Panc1 (cell line): Measurements from ENCODE around the gene PPIL1. TPM values are rescaled to one million over a fixed set of nuclear protein-coding genes. Genes with fewer than 3 reads are reported as not detected.
A peak's percentile ranks its signal among the peaks of the same experiment; 100 is the strongest.

ENCODE experiments used
- ATAC-seq: fragments of 200-7000 bp; cut with Tn5 transposase; 2 replicates; pipeline ENCODE4 v1.9.1; 2020; ENCODE audit warnings: mild to moderate bottlenecking, moderate library complexity
- BruUV-seq: library from RNA; stranded (reverse); fragments of 400-500 nt; replicated peaks from 2 replicates; lab custom pipeline; 2021; lab: Mats Ljungman, UMichigan
- CTCF ChIA-PET: fragments of 300-600 bp; sonication (Branson Sonifier 250); formaldehyde crosslinking; loops from one replicate; lab custom pipeline; 2022; ENCODE audit warnings: antibody characterized with exemption; lab: Charles Lee
- POLR2A ChIA-PET: fragments of 300-600 bp; sonication (Branson Sonifier 250); formaldehyde crosslinking; loops from one replicate; lab custom pipeline; 2022; ENCODE audit warnings: antibody characterized with exemption; lab: Charles Lee
- DNase-seq: peaks from one replicate; pipeline ENCODE4 v3.0.0-alpha.2; 2010; ENCODE audit warnings: low read depth, low spot score
- H3K27ac ChIP-seq: 2 replicates; pipeline ENCODE4 v1.5.1; 2011; ENCODE audit warnings: mild to moderate bottlenecking, low read length, inconsistent platforms
- H3K27me3 ChIP-seq: fragments of 200-500 bp; sonication (Bioruptor generic); 2 replicates; pipeline ENCODE4 v1.6.0; 2014; ENCODE audit warnings: low read length, inconsistent platforms; ENCODE audit not compliant: control insufficient read depth, insufficient read depth
- H3K36me3 ChIP-seq: fragments of 200-500 bp; sonication (Bioruptor generic); 2 replicates; pipeline ENCODE4 v1.5.1; 2014; ENCODE audit warnings: inconsistent platforms, mild to moderate bottlenecking, low read length, moderate library complexity; ENCODE audit not compliant: control insufficient read depth, insufficient read depth
- H3K4me1 ChIP-seq: 2 replicates; pipeline ENCODE4 v1.5.1; 2011; ENCODE audit warnings: inconsistent platforms, mild to moderate bottlenecking, low read length, moderate library complexity; ENCODE audit not compliant: control insufficient read depth, insufficient read depth
- H3K4me3 ChIP-seq, 2 experiments: 2 replicates each; pipeline ENCODE4 v1.5.1; 2011 to 2012; ENCODE audit warnings: low read depth in 2 of 2, low read length in 2 of 2, mild to moderate bottlenecking in 2 of 2, inconsistent platforms in 1 of 2, moderate library complexity in 1 of 2
- H3K9me3 ChIP-seq: fragments of 200-500 bp; sonication (Bioruptor generic); 2 replicates; pipeline ENCODE4 v1.5.1; 2014; ENCODE audit warnings: low read depth, mild to moderate bottlenecking, inconsistent platforms, low read length, moderate library complexity; ENCODE audit not compliant: control insufficient read depth, insufficient read depth
- CTCF ChIP-seq: fragments of 450-650 bp; IDR thresholded peaks from 2 replicates; pipeline ENCODE4 v1.5.1; 2017; ENCODE audit warnings: mild to moderate bottlenecking
- POLR2AphosphoS5 ChIP-seq: IDR thresholded peaks from 2 replicates; pipeline ENCODE4 v1.6.1; 2012; ENCODE audit warnings: mild to moderate bottlenecking, low read depth, low read length, moderate library complexity
- SIN3A ChIP-seq: IDR thresholded peaks from 2 replicates; pipeline ENCODE4 v1.6.1; 2012; ENCODE audit warnings: low read depth, mild to moderate bottlenecking, low read length, moderate library complexity, borderline replicate concordance; ENCODE audit not compliant: insufficient read depth
- TCF7L2 ChIP-seq: IDR thresholded peaks from 2 replicates; pipeline ENCODE4 v1.6.1; 2011; ENCODE audit warnings: mild to moderate bottlenecking, low read depth, low read length, inconsistent platforms
- in situ Hi-C: cut with HindIII; loops from 2 replicates; pipeline ENCODE4 v1.10.0; 2016; ENCODE audit warnings: low sequenced_read_pairs, low pct_unique_long_range_greater_than_20kb
- intact Hi-C: fragments of 100-400 bp; cut with micrococcal nuclease; formaldehyde crosslinking; loops from one replicate; pipeline ENCODE4 v1.10.0; 2022; ENCODE audit not compliant: unreplicated experiment
- total RNA-seq: library from RNA; stranded (reverse); gene quantifications from one replicate; pipeline ENCODE4 v1.2.1, GENCODE V29; 2021; ENCODE audit not compliant: unreplicated experiment
- TF ChIP-seq, protein P1 (sequence below), 2 experiments: IDR thresholded peaks; 2 replicates each; pipeline ENCODE4 v1.6.1; 2011 to 2012; ENCODE audit warnings: low read depth in 2 of 2, control low read depth in 1 of 2, low read length in 1 of 2, mild to moderate bottlenecking in 1 of 2, moderate library complexity in 1 of 2; ENCODE audit not compliant: insufficient read depth in 1 of 2

The PPIL1 gene
- total RNA-seq, 1 experiment from 2014 or later, result 44.1 TPM

- TF ChIP-seq, protein P1, sequence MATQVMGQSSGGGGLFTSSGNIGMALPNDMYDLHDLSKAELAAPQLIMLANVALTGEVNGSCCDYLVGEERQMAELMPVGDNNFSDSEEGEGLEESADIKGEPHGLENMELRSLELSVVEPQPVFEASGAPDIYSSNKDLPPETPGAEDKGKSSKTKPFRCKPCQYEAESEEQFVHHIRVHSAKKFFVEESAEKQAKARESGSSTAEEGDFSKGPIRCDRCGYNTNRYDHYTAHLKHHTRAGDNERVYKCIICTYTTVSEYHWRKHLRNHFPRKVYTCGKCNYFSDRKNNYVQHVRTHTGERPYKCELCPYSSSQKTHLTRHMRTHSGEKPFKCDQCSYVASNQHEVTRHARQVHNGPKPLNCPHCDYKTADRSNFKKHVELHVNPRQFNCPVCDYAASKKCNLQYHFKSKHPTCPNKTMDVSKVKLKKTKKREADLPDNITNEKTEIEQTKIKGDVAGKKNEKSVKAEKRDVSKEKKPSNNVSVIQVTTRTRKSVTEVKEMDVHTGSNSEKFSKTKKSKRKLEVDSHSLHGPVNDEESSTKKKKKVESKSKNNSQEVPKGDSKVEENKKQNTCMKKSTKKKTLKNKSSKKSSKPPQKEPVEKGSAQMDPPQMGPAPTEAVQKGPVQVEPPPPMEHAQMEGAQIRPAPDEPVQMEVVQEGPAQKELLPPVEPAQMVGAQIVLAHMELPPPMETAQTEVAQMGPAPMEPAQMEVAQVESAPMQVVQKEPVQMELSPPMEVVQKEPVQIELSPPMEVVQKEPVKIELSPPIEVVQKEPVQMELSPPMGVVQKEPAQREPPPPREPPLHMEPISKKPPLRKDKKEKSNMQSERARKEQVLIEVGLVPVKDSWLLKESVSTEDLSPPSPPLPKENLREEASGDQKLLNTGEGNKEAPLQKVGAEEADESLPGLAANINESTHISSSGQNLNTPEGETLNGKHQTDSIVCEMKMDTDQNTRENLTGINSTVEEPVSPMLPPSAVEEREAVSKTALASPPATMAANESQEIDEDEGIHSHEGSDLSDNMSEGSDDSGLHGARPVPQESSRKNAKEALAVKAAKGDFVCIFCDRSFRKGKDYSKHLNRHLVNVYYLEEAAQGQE (IDR thresholded peaks at IDR 0.05; ENCODE audit: insufficient read depth in 1 of 2, low read depth in 2 of 2, low read length in 1 of 2), result no peak
- no peak for TF ChIP-seq TCF7L2
- Histone ChIP-seq H3K4me1 (peaks cover 33% of the 10 kb centered on the region), H3K36me3 (peaks cover 4% of the 10 kb centered on the region), H3K27ac (peak overlapping the region; percentile 77), H3K9me3 (no peaks in the 10 kb centered on the region), H3K4me3 (no peak overlapping the region), H3K27me3 (no peaks in the 10 kb centered on the region)
- no peak for DNase-seq
- BruUV-seq, result no TSS peak
- ChIA-PET CTCF (interaction anchor here (0.5 kb wide), 1 partner anchor 100 kb away, joined by 4 read pairs; no protein-coding TSS in a partner anchor), POLR2A (interaction anchor here (1.1 kb wide), 1 partner anchor 11 kb away, joined by 3 read pairs; no protein-coding TSS in a partner anchor)
- ATAC-seq, result peak; percentile 7; the same call in 1 of the 2 replicates
- intact Hi-C loops, result no loop called here
- in situ Hi-C loops, result no loop called here
Observed at GRCh38 chr6:36913082-36913481, 38.5 kb upstream of the PPIL1 start.

DNA sequence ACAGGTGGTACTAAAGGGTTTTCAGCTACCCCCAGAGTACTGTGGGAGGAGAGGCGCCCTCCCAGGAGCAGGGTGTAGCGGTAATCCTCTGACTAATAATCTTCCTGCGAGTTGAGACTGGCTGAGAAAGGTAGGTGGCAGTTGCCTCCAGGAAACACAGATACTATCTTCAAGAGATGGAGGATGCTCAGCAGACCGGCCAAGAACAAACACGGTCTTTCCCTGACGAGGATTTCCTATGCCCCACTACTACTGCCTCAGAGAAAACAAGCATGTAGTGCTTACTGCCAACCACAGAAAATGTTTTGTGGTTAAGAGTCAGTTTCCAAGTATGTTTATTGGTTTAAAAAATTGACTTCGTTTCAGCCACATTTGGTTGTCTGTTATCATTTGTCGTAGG, 38.0 kb upstream of the PPIL1 start:
- TF ChIP-seq TCF7L2 (peak; percentile 62; the same call in 1 of the 2 replicates), CTCF (peak; percentile 13), POLR2AphosphoS5 (peak; percentile 36; the same call in 1 of the 2 replicates), SIN3A (no peak)
- TF ChIP-seq, protein P1 (IDR thresholded peaks at IDR 0.05; ENCODE audit: insufficient read depth in 1 of 2, low read depth in 2 of 2, low read length in 1 of 2), result no peak
- H3K9me3 ChIP-seq, result no peaks in the 10 kb centered on the region
- DNase-seq, result peak; percentile 47
- H3K4me3 ChIP-seq, result no peak overlapping the region
- peaks cover 33% of the 10 kb centered on the region for H3K4me1 ChIP-seq
- ChIA-PET POLR2A (no interaction called here), CTCF (interaction anchor here (0.6 kb wide), 1 partner anchor 19 kb away, joined by 5 read pairs; no protein-coding TSS in a partner anchor)
- H3K27ac ChIP-seq, result peak overlapping the region; percentile 77
- no peaks in the 10 kb centered on the region for H3K27me3 ChIP-seq
- H3K36me3 ChIP-seq, result peaks cover 4% of the 10 kb centered on the region
- in situ Hi-C loops, result no loop called here
- ATAC-seq, result peak; percentile 94
- BruUV-seq, result no TSS peak
- intact Hi-C loops, result no loop called here
